Neural cell (in vitro differentiated cells): ENCODE measurements around the gene SRCIN1. TPM values are rescaled to one million over a fixed set of nuclear protein-coding genes. Genes with fewer than 3 reads are reported as not detected.
A peak's percentile ranks its signal among the peaks of the same experiment; 100 is the strongest.

Source experiments
- H2AFZ ChIP-seq: fragments of 200-600, 300-800 bp; sonication (generic), shearing (Covaris generic); 2 replicates; pipeline ENCODE4 v1.6.0; 2014; ENCODE audit warnings: low read depth, mild to moderate bottlenecking, antibody characterized with exemption, low read length, moderate library complexity
- H3F3A ChIP-seq: fragments of 200-600 bp; shearing (Covaris generic); 2 replicates; pipeline ENCODE4 v1.6.1; 2016; ENCODE audit warnings: mild to moderate bottlenecking, moderate library complexity, mixed read lengths, antibody characterized with exemption, low read length; ENCODE audit not compliant: insufficient read depth, poor library complexity, severe bottlenecking
- H3K27ac ChIP-seq: fragments of 200-600, 300-800 bp; sonication (generic), shearing (Covaris generic); 2 replicates; pipeline ENCODE4 v1.5.1; 2014; ENCODE audit warnings: mild to moderate bottlenecking, low read length, moderate library complexity
- H3K27me3 ChIP-seq: fragments of 300-800, 200-600 bp; sonication (generic), shearing (Covaris generic); 2 replicates; pipeline ENCODE4 v1.6.0; 2014; ENCODE audit warnings: mild to moderate bottlenecking, low read depth, low read length, moderate library complexity; ENCODE audit not compliant: insufficient read depth
- H3K36me3 ChIP-seq: fragments of 300-800, 200-600 bp; sonication (generic), shearing (Covaris generic); 2 replicates; pipeline ENCODE4 v1.5.1; 2014; ENCODE audit warnings: mild to moderate bottlenecking, antibody characterized with exemption, low read length, moderate library complexity; ENCODE audit not compliant: insufficient read depth
- H3K4me2 ChIP-seq: fragments of 300-800, 200-600 bp; sonication (generic), shearing (Covaris generic); 2 replicates; pipeline ENCODE4 v1.6.0; 2014; ENCODE audit warnings: mild to moderate bottlenecking, low read length
- H3K4me3 ChIP-seq: fragments of 300-800, 200-600 bp; sonication (generic), shearing (Covaris generic); 2 replicates; pipeline ENCODE4 v1.5.1; 2014; ENCODE audit warnings: mild to moderate bottlenecking, low read length, moderate library complexity
- H3K79me2 ChIP-seq: fragments of 200-600 bp; shearing (Covaris generic); replicated peaks from 2 replicates; pipeline ENCODE4 v1.6.0; 2014; ENCODE audit warnings: mild to moderate bottlenecking, low read length, moderate library complexity; ENCODE audit not compliant: insufficient read depth
- H3K9ac ChIP-seq: fragments of 300-800, 200-600 bp; sonication (generic), shearing (Covaris generic); 2 replicates; pipeline ENCODE4 v1.6.1; 2016; ENCODE audit warnings: mild to moderate bottlenecking, low read length, mixed read lengths
- H3K9me2 ChIP-seq: fragments of 200-600 bp; shearing (Covaris generic); 2 replicates; pipeline ENCODE4 v1.6.1; 2016; ENCODE audit warnings: mild to moderate bottlenecking, low read length, mixed read lengths; ENCODE audit not compliant: insufficient read depth
- H3K9me3 ChIP-seq: fragments of 200-600, 300-800 bp; sonication (generic), shearing (Covaris generic); 2 replicates; pipeline ENCODE4 v1.6.1; 2016; ENCODE audit warnings: mild to moderate bottlenecking, mixed run types, low read length, moderate library complexity, mixed read lengths
- H4K20me1 ChIP-seq: fragments of 200-600 bp; shearing (Covaris generic); 2 replicates; pipeline ENCODE4 v1.6.1; 2016; ENCODE audit warnings: mild to moderate bottlenecking, mixed run types; ENCODE audit not compliant: insufficient read depth
- EP300 ChIP-seq: fragments of 450-650 bp; conservative IDR thresholded peaks from 2 replicates; pipeline ENCODE4 v1.6.1; 2014; ENCODE audit warnings: antibody characterized with exemption, mild to moderate bottlenecking, moderate library complexity; ENCODE audit not compliant: poor library complexity, severe bottlenecking
- EZH2 ChIP-seq: fragments of 200-600, 300-800 bp; shearing (Covaris generic), sonication (generic); IDR thresholded peaks from 2 replicates; pipeline ENCODE4 v1.6.1; 2014; ENCODE audit warnings: antibody characterized with exemption, low read length, borderline replicate concordance, mild to moderate bottlenecking; ENCODE audit not compliant: insufficient read depth, poor library complexity, severe bottlenecking
- MXI1 ChIP-seq: fragments of 450-650 bp; conservative IDR thresholded peaks from 2 replicates; pipeline ENCODE4 v1.6.1; 2014; ENCODE audit warnings: antibody characterized with exemption, mild to moderate bottlenecking; ENCODE audit not compliant: poor library complexity, severe bottlenecking
- POLR2AphosphoS5 ChIP-seq: IDR thresholded peaks from 2 replicates; pipeline ENCODE4 v1.6.1; 2012
- RAD21 ChIP-seq: fragments of 450-650 bp; conservative IDR thresholded peaks from 2 replicates; pipeline ENCODE4 v1.6.1; 2014; ENCODE audit warnings: antibody characterized with exemption, mild to moderate bottlenecking, moderate library complexity
- SMC3 ChIP-seq: fragments of 450-650 bp; conservative IDR thresholded peaks from 2 replicates; pipeline ENCODE4 v1.6.1; 2014; ENCODE audit warnings: antibody characterized with exemption, mild to moderate bottlenecking, moderate library complexity; ENCODE audit not compliant: poor library complexity
- TAF1 ChIP-seq: IDR thresholded peaks from 2 replicates; pipeline ENCODE4 v1.6.1; 2012; ENCODE audit warnings: low read depth
- polyA plus RNA-seq: library from polyadenylated mRNA; depleted of rRNA; stranded (reverse); fragments of >200 nt; gene quantifications from 2 replicates; pipeline ENCODE4 v1.2.3, GENCODE V29; 2014
- TF ChIP-seq, protein P1 (sequence below): IDR thresholded peaks from 2 replicates; pipeline ENCODE4 v1.6.1; 2012; ENCODE audit warnings: borderline replicate concordance
- TF ChIP-seq, protein P2 (sequence below): fragments of 450-650 bp; IDR thresholded peaks from 2 replicates; pipeline ENCODE4 v1.5.1; 2014; ENCODE audit warnings: antibody characterized with exemption, mild to moderate bottlenecking, moderate library complexity; ENCODE audit not compliant: poor library complexity, severe bottlenecking

SRCIN1 gene
- polyA plus RNA-seq, 1 donor from 2014 or later, result 18.0 TPM

DNA sequence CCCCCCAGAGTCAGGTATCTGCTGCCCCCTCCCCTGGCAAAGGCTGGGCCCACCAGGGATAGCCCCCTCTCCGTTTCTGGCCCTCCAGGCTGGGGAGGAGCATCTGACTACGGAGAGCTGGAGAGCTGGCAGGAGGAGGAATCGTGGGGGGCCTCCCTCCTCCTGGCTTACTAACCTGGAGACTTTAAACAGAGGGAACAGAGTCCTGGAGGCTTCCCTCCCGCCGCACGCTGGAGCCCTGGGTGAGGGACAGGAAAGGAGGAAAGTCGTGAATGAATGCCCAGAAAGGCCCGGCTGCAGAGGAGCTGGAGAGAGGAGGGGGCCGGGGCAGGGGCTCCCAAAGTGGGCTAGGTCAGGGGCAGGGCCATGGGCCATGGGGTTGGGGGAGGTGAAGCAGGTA, 9.9 kb downstream of the SRCIN1 start:
- no peak overlapping the region for H2AFZ ChIP-seq
- H3F3A ChIP-seq, result no peaks in the 10 kb centered on the region
- H3K79me2 ChIP-seq, result peaks cover 19% of the 10 kb centered on the region
- H3K36me3 ChIP-seq, result no peaks in the 10 kb centered on the region
- no peaks in the 10 kb centered on the region for H3K9me3 ChIP-seq
- TF ChIP-seq SMC3 (no peak), MXI1 (no peak), EZH2 (no peak), TAF1 (no peak), EP300 (no peak), RAD21 (no peak), POLR2AphosphoS5 (no peak)
- TF ChIP-seq, protein P1, sequence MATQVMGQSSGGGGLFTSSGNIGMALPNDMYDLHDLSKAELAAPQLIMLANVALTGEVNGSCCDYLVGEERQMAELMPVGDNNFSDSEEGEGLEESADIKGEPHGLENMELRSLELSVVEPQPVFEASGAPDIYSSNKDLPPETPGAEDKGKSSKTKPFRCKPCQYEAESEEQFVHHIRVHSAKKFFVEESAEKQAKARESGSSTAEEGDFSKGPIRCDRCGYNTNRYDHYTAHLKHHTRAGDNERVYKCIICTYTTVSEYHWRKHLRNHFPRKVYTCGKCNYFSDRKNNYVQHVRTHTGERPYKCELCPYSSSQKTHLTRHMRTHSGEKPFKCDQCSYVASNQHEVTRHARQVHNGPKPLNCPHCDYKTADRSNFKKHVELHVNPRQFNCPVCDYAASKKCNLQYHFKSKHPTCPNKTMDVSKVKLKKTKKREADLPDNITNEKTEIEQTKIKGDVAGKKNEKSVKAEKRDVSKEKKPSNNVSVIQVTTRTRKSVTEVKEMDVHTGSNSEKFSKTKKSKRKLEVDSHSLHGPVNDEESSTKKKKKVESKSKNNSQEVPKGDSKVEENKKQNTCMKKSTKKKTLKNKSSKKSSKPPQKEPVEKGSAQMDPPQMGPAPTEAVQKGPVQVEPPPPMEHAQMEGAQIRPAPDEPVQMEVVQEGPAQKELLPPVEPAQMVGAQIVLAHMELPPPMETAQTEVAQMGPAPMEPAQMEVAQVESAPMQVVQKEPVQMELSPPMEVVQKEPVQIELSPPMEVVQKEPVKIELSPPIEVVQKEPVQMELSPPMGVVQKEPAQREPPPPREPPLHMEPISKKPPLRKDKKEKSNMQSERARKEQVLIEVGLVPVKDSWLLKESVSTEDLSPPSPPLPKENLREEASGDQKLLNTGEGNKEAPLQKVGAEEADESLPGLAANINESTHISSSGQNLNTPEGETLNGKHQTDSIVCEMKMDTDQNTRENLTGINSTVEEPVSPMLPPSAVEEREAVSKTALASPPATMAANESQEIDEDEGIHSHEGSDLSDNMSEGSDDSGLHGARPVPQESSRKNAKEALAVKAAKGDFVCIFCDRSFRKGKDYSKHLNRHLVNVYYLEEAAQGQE, result no peak
- TF ChIP-seq, protein P2, sequence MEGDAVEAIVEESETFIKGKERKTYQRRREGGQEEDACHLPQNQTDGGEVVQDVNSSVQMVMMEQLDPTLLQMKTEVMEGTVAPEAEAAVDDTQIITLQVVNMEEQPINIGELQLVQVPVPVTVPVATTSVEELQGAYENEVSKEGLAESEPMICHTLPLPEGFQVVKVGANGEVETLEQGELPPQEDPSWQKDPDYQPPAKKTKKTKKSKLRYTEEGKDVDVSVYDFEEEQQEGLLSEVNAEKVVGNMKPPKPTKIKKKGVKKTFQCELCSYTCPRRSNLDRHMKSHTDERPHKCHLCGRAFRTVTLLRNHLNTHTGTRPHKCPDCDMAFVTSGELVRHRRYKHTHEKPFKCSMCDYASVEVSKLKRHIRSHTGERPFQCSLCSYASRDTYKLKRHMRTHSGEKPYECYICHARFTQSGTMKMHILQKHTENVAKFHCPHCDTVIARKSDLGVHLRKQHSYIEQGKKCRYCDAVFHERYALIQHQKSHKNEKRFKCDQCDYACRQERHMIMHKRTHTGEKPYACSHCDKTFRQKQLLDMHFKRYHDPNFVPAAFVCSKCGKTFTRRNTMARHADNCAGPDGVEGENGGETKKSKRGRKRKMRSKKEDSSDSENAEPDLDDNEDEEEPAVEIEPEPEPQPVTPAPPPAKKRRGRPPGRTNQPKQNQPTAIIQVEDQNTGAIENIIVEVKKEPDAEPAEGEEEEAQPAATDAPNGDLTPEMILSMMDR, result no peak
- no peaks in the 10 kb centered on the region for H3K27me3 ChIP-seq
- H3K4me2 ChIP-seq, result no peak overlapping the region
- H3K9me2 ChIP-seq, result no peaks in the 10 kb centered on the region
- peaks cover 49% of the 10 kb centered on the region for H4K20me1 ChIP-seq
- H3K4me3 ChIP-seq, result no peak overlapping the region
- H3K9ac ChIP-seq, result no peak overlapping the region
- no peak overlapping the region for H3K27ac ChIP-seq

DNA sequence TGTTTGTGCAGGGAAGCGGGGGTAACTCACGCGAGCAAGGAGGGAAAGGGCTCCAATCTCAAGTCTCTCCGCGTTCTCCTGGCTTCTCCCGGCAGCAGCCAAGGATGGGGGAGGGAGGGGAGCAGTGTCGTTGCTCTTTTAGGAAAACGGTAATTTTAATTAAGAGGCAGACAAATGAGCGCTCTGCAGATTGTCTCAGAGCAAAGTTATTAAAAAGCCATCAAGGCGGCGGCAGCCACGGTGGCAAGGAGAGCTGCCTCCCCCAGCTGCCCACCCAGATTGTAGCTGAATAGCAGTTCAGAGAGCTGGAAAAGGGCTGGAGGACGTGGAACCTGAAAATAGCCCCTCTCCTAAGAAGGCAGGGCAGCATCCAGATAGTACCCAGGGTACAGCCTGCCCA, 11.6 kb downstream of the SRCIN1 start:
- no peak overlapping the region for H3K4me2 ChIP-seq
- H3K36me3 ChIP-seq, result peaks cover 4% of the 10 kb centered on the region
- H3K9me3 ChIP-seq, result no peaks in the 10 kb centered on the region
- peaks cover 16% of the 10 kb centered on the region for H3K79me2 ChIP-seq
- TF ChIP-seq RAD21 (no peak), EP300 (no peak), EZH2 (no peak), TAF1 (no peak)
- H2AFZ ChIP-seq, result no peak overlapping the region
- no peak overlapping the region for H3K9ac ChIP-seq
- H3K27ac ChIP-seq, result no peak overlapping the region
- no peaks in the 10 kb centered on the region for H3K9me2 ChIP-seq
- no peak overlapping the region for H3K4me3 ChIP-seq
- no peaks in the 10 kb centered on the region for H3K27me3 ChIP-seq
- peaks cover 48% of the 10 kb centered on the region for H4K20me1 ChIP-seq
- no peaks in the 10 kb centered on the region for H3F3A ChIP-seq

DNA sequence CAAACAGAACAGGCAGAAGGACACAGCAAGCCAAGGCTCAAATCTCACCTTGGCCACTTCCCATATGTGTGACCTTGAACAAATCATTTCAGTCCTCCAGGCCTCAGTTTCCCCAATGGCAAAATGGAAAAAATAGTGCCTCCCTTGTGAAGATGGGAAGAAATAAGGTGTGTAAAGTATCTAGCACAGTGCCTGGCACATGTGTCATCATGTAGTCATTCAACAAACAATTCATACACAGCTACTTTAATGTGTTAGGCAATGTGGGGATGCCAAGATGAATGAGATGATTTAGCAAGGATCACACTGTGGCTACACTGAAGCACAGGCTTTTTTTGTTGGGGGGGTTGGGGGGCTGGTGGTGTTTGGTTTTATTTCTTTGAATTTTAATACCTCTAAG, 13.3 kb downstream of the SRCIN1 start:
- H3K4me3 ChIP-seq, result peak overlapping the region; percentile 52
- peak overlapping the region; percentile 30 for H3K9ac ChIP-seq
- peaks cover 5% of the 10 kb centered on the region for H3K79me2 ChIP-seq
- peak overlapping the region; percentile 54 for H3K27ac ChIP-seq
- TF ChIP-seq, protein P1, result no peak
- TF ChIP-seq TAF1 (no peak), RAD21 (no peak), MXI1 (no peak), EZH2 (no peak), POLR2AphosphoS5 (no peak), SMC3 (no peak), EP300 (no peak)
- TF ChIP-seq, protein P2, result no peak
- peaks cover 50% of the 10 kb centered on the region for H4K20me1 ChIP-seq
- no peak overlapping the region for H3K4me2 ChIP-seq
- no peaks in the 10 kb centered on the region for H3F3A ChIP-seq
- no peaks in the 10 kb centered on the region for H3K9me3 ChIP-seq
- H2AFZ ChIP-seq, result no peak overlapping the region
- H3K27me3 ChIP-seq, result no peaks in the 10 kb centered on the region
- no peaks in the 10 kb centered on the region for H3K9me2 ChIP-seq
- H3K36me3 ChIP-seq, result peaks cover 9% of the 10 kb centered on the region
